ENCODE measurements around the gene NUP93. TPM values are rescaled to one million over a fixed set of nuclear protein-coding genes. Genes with fewer than 3 reads are reported as not detected.

NUP93 gene
- 48.8 TPM for total RNA-seq
- 34.8 TPM for polyA plus RNA-seq (ENCODE audit: insufficient read depth, low read depth, low replicate concordance)
- long read RNA-seq, donor 1, partial matches to known transcripts: 0 of 8 reads
- long read RNA-seq, donor 1, other reads (novel, unspliced or antisense): 0 of 8 reads
- long read RNA-seq, donor 2, transcript NUP93-201 (22 exons, 2,741 nt): major isoform, 9 of 16 reads
- long read RNA-seq, donor 2, partial matches to known transcripts: 0 of 16 reads
- long read RNA-seq, donor 2, other reads (novel, unspliced or antisense): 0 of 16 reads
- long read RNA-seq, donor 3, partial matches to known transcripts: 10 of 16 reads
- long read RNA-seq, donor 3, other reads (novel, unspliced or antisense): 0 of 16 reads
- long read RNA-seq, donor 4, transcript NUP93-201 (22 exons, 2,741 nt): major isoform, 6 of 9 reads
- long read RNA-seq, donor 4, partial matches to known transcripts: 0 of 9 reads
- long read RNA-seq, donor 4, other reads (novel, unspliced or antisense): 0 of 9 reads
- long read RNA-seq, donor 5: 0 reads
- long read RNA-seq, donor 6, partial matches to known transcripts: 8 of 15 reads
- long read RNA-seq, donor 6, other reads (novel, unspliced or antisense): 0 of 15 reads
- long read RNA-seq, donor 7, transcript NUP93-201 (22 exons, 2,741 nt): major isoform, 23 of 36 reads
- long read RNA-seq, donor 7, partial matches to known transcripts: 6 of 36 reads
- long read RNA-seq, donor 7, other reads (novel, unspliced or antisense): 5 of 36 reads
- long read RNA-seq, donor 8, partial matches to known transcripts: 0 of 4 reads
- long read RNA-seq, donor 8, other reads (novel, unspliced or antisense): 0 of 4 reads
- long read RNA-seq, donor 9, partial matches to known transcripts: 0 of 2 reads
- long read RNA-seq, donor 9, other reads (novel, unspliced or antisense): 0 of 2 reads
- long read RNA-seq, donor 10, transcript NUP93-201 (22 exons, 2,741 nt): major isoform, 6 of 15 reads
- long read RNA-seq, donor 10, partial matches to known transcripts: 0 of 15 reads
- long read RNA-seq, donor 10, other reads (novel, unspliced or antisense): 0 of 15 reads

DNA sequence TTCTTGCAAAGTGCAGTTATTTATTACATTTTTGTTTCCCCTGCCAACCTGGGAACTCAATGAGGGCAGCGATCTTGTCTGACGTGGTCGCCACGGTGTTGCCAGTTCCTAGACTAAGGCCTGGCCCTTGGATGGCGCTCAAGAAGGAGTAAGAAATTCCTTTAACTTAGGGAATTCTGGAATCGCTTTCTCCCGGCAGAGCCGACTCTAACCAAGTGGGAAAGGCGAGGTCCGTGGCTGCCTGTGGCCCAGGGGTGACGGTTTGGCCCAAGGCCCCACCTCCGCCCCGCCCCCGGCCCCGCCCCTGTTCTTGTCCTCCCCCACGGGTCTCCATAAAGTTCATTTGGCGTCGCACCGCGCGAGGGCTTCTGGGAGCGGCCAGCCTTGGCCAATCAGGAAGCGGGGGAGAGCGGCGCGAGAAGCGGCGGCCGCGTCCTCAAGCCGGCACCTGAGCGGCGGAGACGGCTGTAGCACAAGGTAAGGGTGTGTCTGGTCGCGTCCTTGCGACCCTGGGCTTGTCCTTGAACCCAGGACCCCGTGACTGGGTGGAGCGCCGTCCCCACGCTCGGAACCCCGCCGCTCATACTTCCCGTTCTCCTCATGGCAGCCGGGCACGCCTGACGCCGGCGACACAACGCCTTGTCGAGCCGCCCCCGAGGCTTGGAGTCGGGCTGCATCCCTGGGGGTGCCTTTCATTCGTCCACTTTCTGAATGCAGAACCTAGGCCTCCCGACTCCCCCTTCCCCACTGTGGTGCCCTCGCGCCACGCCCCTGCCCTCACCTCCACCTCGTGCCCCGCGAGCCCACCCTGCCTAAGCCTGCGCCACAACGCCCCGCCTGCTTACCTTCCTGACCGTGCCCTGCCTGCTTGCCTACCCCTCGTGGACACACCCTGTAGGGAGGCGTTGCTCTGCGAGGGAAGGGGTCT, at the start of gene NUP93:
TSS of gene NUP93 (plus strand) at position 395 of the 928 bp plus-strand sequence. CDS start 18,119 bp downstream, outside the sequence.
- intact Hi-C loops (cut with DNase I): no loop called here
- Histone ChIP-seq H3K9me3 (ENCODE audit: control insufficient read depth in 2 of 3, insufficient read depth in 1 of 3, low read length in 3 of 3) (no peaks in the 10 kb centered on the region), H3K36me3 (ENCODE audit: control insufficient read depth in 2 of 3, insufficient read depth in 3 of 3, low read length in 3 of 3) (no peaks in the 10 kb centered on the region), H3K9ac (ENCODE audit: low read length in 3 of 3) (peak within 1 kb of the TSS; percentile 66 to 93 (median 78)), H3K27me3 (ENCODE audit: control insufficient read depth, insufficient read depth, low read length) (no peaks in the 10 kb centered on the region), H3K4me1 (ENCODE audit: control insufficient read depth in 2 of 3, insufficient read depth in 2 of 3, low read depth in 1 of 3, low read length in 3 of 3) (peaks cover 3 to 12% (median 6%) of the 10 kb centered on the region in 3 donors), H3K27ac (ENCODE audit: low read depth in 2 of 2, low read length in 2 of 2) (peak within 1 kb of the TSS; percentile 16 to 80), H3K4me3 (ENCODE audit: low read length in 3 of 3) (peak within 1 kb of the TSS; percentile 75 to 88 (median 88))
- TF ChIP-seq, protein P1, sequence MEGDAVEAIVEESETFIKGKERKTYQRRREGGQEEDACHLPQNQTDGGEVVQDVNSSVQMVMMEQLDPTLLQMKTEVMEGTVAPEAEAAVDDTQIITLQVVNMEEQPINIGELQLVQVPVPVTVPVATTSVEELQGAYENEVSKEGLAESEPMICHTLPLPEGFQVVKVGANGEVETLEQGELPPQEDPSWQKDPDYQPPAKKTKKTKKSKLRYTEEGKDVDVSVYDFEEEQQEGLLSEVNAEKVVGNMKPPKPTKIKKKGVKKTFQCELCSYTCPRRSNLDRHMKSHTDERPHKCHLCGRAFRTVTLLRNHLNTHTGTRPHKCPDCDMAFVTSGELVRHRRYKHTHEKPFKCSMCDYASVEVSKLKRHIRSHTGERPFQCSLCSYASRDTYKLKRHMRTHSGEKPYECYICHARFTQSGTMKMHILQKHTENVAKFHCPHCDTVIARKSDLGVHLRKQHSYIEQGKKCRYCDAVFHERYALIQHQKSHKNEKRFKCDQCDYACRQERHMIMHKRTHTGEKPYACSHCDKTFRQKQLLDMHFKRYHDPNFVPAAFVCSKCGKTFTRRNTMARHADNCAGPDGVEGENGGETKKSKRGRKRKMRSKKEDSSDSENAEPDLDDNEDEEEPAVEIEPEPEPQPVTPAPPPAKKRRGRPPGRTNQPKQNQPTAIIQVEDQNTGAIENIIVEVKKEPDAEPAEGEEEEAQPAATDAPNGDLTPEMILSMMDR (IDR thresholded peaks at IDR 0.05; ENCODE audit: borderline replicate concordance, extremely low read depth, insufficient read depth): no peak
- no peak for FAIRE-seq
- DNase-seq: peak; percentile 95 to 98 (median 96)

DNA sequence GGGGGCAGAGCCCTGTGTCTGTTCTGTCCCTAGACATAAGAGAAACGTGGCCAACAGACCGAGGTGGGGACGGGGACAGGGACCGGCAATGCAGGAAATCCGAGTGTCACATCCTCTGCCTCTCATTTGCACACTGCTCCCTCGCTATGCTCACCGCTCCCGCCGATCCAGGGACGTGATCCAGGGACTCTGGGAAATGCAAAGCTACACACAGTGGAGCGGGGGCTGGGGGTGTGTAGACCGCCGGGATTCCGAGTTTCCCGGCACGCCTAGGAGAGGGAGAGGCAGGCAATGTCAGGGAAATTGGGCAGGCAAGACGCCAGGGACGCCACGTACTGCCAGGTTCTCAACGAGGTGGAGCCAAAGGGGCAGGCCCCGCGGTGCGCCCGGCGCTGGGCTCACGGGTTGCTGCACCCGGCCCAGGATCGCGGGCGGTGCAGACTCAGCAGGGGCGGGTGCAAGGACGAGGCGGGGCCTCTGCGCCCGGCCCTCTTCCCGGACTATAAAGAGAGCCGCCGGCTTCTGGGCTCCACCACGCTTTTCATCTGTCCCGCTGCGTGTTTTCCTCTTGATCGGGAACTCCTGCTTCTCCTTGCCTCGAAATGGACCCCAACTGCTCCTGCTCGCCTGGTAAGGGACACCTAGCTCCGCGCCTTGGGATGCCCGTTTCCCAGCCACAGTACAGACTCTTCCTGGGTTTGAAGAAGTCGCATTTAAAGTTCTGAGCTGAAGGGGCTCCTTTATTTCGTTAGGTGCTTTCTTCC, 47.8 kb upstream of the NUP93 start, which contains the start of gene MT1X:
TSS of gene MT1X (plus strand) at position 532 of the 764 bp plus-strand sequence. CDS start at position 603, 71 bp downstream.
- DNase-seq (peak; percentile 87 to 98 (median 93)), FAIRE-seq (no peak)
- H3K27me3 ChIP-seq (ENCODE audit: control insufficient read depth, insufficient read depth, low read length): no peaks in the 10 kb centered on the region
- H3K9me3 ChIP-seq (ENCODE audit: control insufficient read depth in 2 of 3, insufficient read depth in 1 of 3, low read length in 3 of 3): no peaks in the 10 kb centered on the region
- TF ChIP-seq, protein P1 (IDR thresholded peaks at IDR 0.05; ENCODE audit: borderline replicate concordance, extremely low read depth, insufficient read depth): no peak
- H3K4me1 ChIP-seq (ENCODE audit: control insufficient read depth in 2 of 3, insufficient read depth in 2 of 3, low read depth in 1 of 3, low read length in 3 of 3): peaks cover 0 to 9% (median 5%) of the 10 kb centered on the region in 3 donors
- H3K27ac ChIP-seq (ENCODE audit: low read depth in 2 of 2, low read length in 2 of 2): peak within 1 kb of the TSS; percentile 39 to 71
- intact Hi-C loops (cut with DNase I): loop anchor here (10.0 kb wide), 1 partner anchor 77 kb away; the partner anchor contains the start of gene MT2A
- H3K9ac ChIP-seq (ENCODE audit: low read length in 3 of 3): peak within 1 kb of the TSS; percentile 50 to 94 (median 57)
- H3K36me3 ChIP-seq (ENCODE audit: control insufficient read depth in 2 of 3, insufficient read depth in 3 of 3, low read length in 3 of 3): no peaks in the 10 kb centered on the region
- H3K4me3 ChIP-seq (ENCODE audit: low read length in 3 of 3): peak within 1 kb of the TSS; percentile 71 to 94 (median 91)
